EH (cell line): ENCODE results near the gene SCN4B.

ENCODE experiments used
- DNase-seq: peaks from one replicate; pipeline ENCODE4 v3.0.0-alpha.2; 2015; ENCODE audit warnings: low read depth

Gene SCN4B

GRCh38 chr11:118152020-118152551 is 537 bp downstream of the SCN4B start:
- DNase-seq, result no peak

GRCh38 chr11:118151431-118151830 is 1.2 kb downstream of the SCN4B start:
- peak; percentile 10 for DNase-seq

GRCh38 chr11:118149493-118149892 is 3.1 kb downstream of the SCN4B start:
- DNase-seq, result no peak

GRCh38 chr11:118148856-118149255 is 3.8 kb downstream of the SCN4B start:
- no peak for DNase-seq

GRCh38 chr11:118148240-118148639 is 4.4 kb downstream of the SCN4B start:
- DNase-seq, result no peak

GRCh38 chr11:118147502-118147901 is 5.1 kb downstream of the SCN4B start:
- DNase-seq, result no peak

GRCh38 chr11:118146554-118146953 is 6.1 kb downstream of the SCN4B start:
- no peak for DNase-seq

- peak; percentile 63 for DNase-seq
Measured at GRCh38 chr11:118145285-118146227, 7.1 kb downstream of the SCN4B start.

- no peak for DNase-seq
Measured at GRCh38 chr11:118144301-118145268, 8.0 kb downstream of the SCN4B start.

GRCh38 chr11:118143661-118144185 is 8.9 kb downstream of the SCN4B start:
- DNase-seq, result no peak

GRCh38 chr11:118142809-118143208 is 9.8 kb downstream of the SCN4B start:
- peak; percentile 10 for DNase-seq

- DNase-seq, result peak; percentile 24
Measured at GRCh38 chr11:118142081-118142480, 10.5 kb downstream of the SCN4B start.

GRCh38 chr11:118139578-118139977 is 13.0 kb downstream of the SCN4B start:
- DNase-seq, result peak; percentile 42

GRCh38 chr11:118138839-118139420 is 13.7 kb downstream of the SCN4B start:
- no peak for DNase-seq

GRCh38 chr11:118136801-118137200 is 15.8 kb downstream of the SCN4B start:
- DNase-seq, result no peak

GRCh38 chr11:118136341-118136740 is 16.3 kb downstream of the SCN4B start:
- no peak for DNase-seq

- DNase-seq, result no peak
Measured at GRCh38 chr11:118135796-118136165, 16.8 kb downstream of the SCN4B start.

GRCh38 chr11:118135051-118135795 is 17.4 kb downstream of the SCN4B start:
- no peak for DNase-seq

- DNase-seq, result no peak
Measured at GRCh38 chr11:118133816-118134215, 18.8 kb downstream of the SCN4B start.

- no peak for DNase-seq
Measured at GRCh38 chr11:118132385-118133151, 20.1 kb downstream of the SCN4B start.
